Suprapubic skin (tissue), 4 donors: ENCODE data around the gene FBXO10. TPM values are rescaled to one million over a fixed set of nuclear protein-coding genes. Genes with fewer than 3 reads are reported as not detected.

Experiments
- DNase-seq, 2 donors: peaks; one replicate each; pipeline ENCODE4 v3.0.0-alpha.2; 2019; ENCODE audit warnings: low spot score in 2 of 2
- H3K27ac ChIP-seq: fragments of 200-600 bp; sonication (generic); one replicate; pipeline ENCODE4 v1.5.1; 2019
- H3K27me3 ChIP-seq: fragments of 200-600 bp; sonication (generic); one replicate; pipeline ENCODE4 v1.5.1; 2019
- H3K36me3 ChIP-seq: fragments of 200-600 bp; sonication (generic); one replicate; pipeline ENCODE4 v1.5.1; 2019
- H3K4me1 ChIP-seq: fragments of 200-600 bp; sonication (generic); one replicate; pipeline ENCODE4 v1.5.1; 2019
- H3K4me3 ChIP-seq: fragments of 200-600 bp; sonication (generic); one replicate; pipeline ENCODE4 v1.5.1; 2019; ENCODE audit warnings: mild to moderate bottlenecking
- H3K9me3 ChIP-seq: fragments of 200-600 bp; sonication (generic); one replicate; pipeline ENCODE4 v1.5.1; 2019
- CTCF ChIP-seq, 2 donors: fragments of 200-600 bp in 1 of 2; fragments of 450-650 bp in 1 of 2; sonication (generic) in 1 of 2; IDR thresholded peaks; one replicate each; pipeline ENCODE4 v1.5.1; 2016 to 2019; ENCODE audit warnings: antibody characterized with exemption in 2 of 2, mild to moderate bottlenecking in 1 of 2, moderate library complexity in 1 of 2
- EP300 ChIP-seq: sonication (generic); formaldehyde crosslinking; IDR thresholded peaks from one replicate; pipeline ENCODE4 v1.6.1; 2017; ENCODE audit warnings: antibody characterized with exemption
- POLR2A ChIP-seq, 2 donors: fragments of 450-650 bp; IDR thresholded peaks; one replicate each; pipeline ENCODE4 v1.6.1; 2017; ENCODE audit warnings: antibody characterized with exemption in 2 of 2, mild to moderate bottlenecking in 2 of 2, moderate library complexity in 2 of 2
- POLR2AphosphoS5 ChIP-seq, 3 donors: sonication (generic); formaldehyde crosslinking; IDR thresholded peaks; one replicate each; pipeline ENCODE4 v1.6.1; 2017; ENCODE audit warnings: antibody characterized with exemption in 3 of 3
- WGBS: methylation state at CpG from one replicate; pipeline ENCODE4 v1.1.5; 2018; 5-methylcytosine and 5-hydroxymethylcytosine counted together
- total RNA-seq, 4 donors: library from RNA; depleted of rRNA; stranded (reverse); fragments of >200 nt; gene quantifications; one replicate each; pipeline ENCODE4 v1.1.0, GENCODE V29; 2016

Gene FBXO10
- total RNA-seq, 4 donors from 2014 or later: 2.7 to 4.7 (median 3.2) TPM

- no peak overlapping the region for H3K27ac ChIP-seq
- TF ChIP-seq POLR2A (IDR thresholded peaks at IDR 0.05) (no peak), EP300 (no peak), POLR2AphosphoS5 (IDR thresholded peaks at IDR 0.05) (no peak), CTCF (IDR thresholded peaks at IDR 0.05) (no peak)
- 95% methylated on average over 5 of the region's 5 CpGs for WGBS
- no peak overlapping the region for H3K4me3 ChIP-seq
- no peaks in the 10 kb centered on the region for H3K36me3 ChIP-seq
- H3K9me3 ChIP-seq: no peaks in the 10 kb centered on the region
- DNase-seq: no peak
- no peaks in the 10 kb centered on the region for H3K27me3 ChIP-seq
- no peaks in the 10 kb centered on the region for H3K4me1 ChIP-seq
Observed at GRCh38 chr9:37559855-37560592, 16.2 kb downstream of the FBXO10 start.

GRCh38 chr9:37559125-37559524 lies 17.1 kb downstream of the FBXO10 start:
- TF ChIP-seq CTCF (IDR thresholded peaks at IDR 0.05): no peak
- TF ChIP-seq POLR2A (IDR thresholded peaks at IDR 0.05): no peak
- TF ChIP-seq POLR2AphosphoS5 (IDR thresholded peaks at IDR 0.05): no peak
- no peak for TF ChIP-seq EP300
- DNase-seq: no peak
- Histone ChIP-seq H3K27ac (no peak overlapping the region), H3K4me1 (no peaks in the 10 kb centered on the region), H3K9me3 (no peaks in the 10 kb centered on the region), H3K36me3 (no peaks in the 10 kb centered on the region), H3K4me3 (no peak overlapping the region), H3K27me3 (no peaks in the 10 kb centered on the region)
- 75% methylated on average over 1 of the region's 1 CpG for WGBS

GRCh38 chr9:37555786-37556185 lies 20.4 kb downstream of the FBXO10 start:
- Histone ChIP-seq H3K27ac (no peak overlapping the region), H3K36me3 (no peaks in the 10 kb centered on the region), H3K4me3 (no peak overlapping the region), H3K27me3 (no peaks in the 10 kb centered on the region), H3K9me3 (no peaks in the 10 kb centered on the region), H3K4me1 (no peaks in the 10 kb centered on the region)
- no peak for TF ChIP-seq EP300
- TF ChIP-seq POLR2AphosphoS5 (IDR thresholded peaks at IDR 0.05): no peak
- TF ChIP-seq CTCF (IDR thresholded peaks at IDR 0.05): no peak
- no peak for TF ChIP-seq POLR2A (IDR thresholded peaks at IDR 0.05)
- DNase-seq: no peak

GRCh38 chr9:37554318-37554717 lies 21.9 kb downstream of the FBXO10 start:
- TF ChIP-seq CTCF (IDR thresholded peaks at IDR 0.05) (no peak), POLR2A (IDR thresholded peaks at IDR 0.05) (no peak), EP300 (no peak), POLR2AphosphoS5 (IDR thresholded peaks at IDR 0.05) (no peak)
- Histone ChIP-seq H3K9me3 (no peaks in the 10 kb centered on the region), H3K27ac (no peak overlapping the region), H3K4me3 (no peak overlapping the region), H3K27me3 (no peaks in the 10 kb centered on the region), H3K4me1 (no peaks in the 10 kb centered on the region), H3K36me3 (no peaks in the 10 kb centered on the region)
- DNase-seq: no peak
- WGBS: 93% methylated on average over 3 of the region's 3 CpGs

GRCh38 chr9:37551888-37552287 lies 24.3 kb downstream of the FBXO10 start:
- Histone ChIP-seq H3K9me3 (no peaks in the 10 kb centered on the region), H3K27me3 (no peaks in the 10 kb centered on the region), H3K4me3 (no peak overlapping the region), H3K4me1 (no peaks in the 10 kb centered on the region), H3K27ac (no peak overlapping the region), H3K36me3 (no peaks in the 10 kb centered on the region)
- WGBS: 99% methylated on average over 2 of the region's 2 CpGs
- no peak for TF ChIP-seq CTCF (IDR thresholded peaks at IDR 0.05)
- TF ChIP-seq POLR2A (IDR thresholded peaks at IDR 0.05): no peak
- no peak for TF ChIP-seq POLR2AphosphoS5 (IDR thresholded peaks at IDR 0.05)
- TF ChIP-seq EP300: no peak
- no peak for DNase-seq
